ENCODE results near the gene METTL23.
"Not testable (repeated sequence)": the region's sequence is repeated elsewhere in the genome, so short reads cannot be mapped to it uniquely, and the experiment has no call there.

METTL23 gene

DNA sequence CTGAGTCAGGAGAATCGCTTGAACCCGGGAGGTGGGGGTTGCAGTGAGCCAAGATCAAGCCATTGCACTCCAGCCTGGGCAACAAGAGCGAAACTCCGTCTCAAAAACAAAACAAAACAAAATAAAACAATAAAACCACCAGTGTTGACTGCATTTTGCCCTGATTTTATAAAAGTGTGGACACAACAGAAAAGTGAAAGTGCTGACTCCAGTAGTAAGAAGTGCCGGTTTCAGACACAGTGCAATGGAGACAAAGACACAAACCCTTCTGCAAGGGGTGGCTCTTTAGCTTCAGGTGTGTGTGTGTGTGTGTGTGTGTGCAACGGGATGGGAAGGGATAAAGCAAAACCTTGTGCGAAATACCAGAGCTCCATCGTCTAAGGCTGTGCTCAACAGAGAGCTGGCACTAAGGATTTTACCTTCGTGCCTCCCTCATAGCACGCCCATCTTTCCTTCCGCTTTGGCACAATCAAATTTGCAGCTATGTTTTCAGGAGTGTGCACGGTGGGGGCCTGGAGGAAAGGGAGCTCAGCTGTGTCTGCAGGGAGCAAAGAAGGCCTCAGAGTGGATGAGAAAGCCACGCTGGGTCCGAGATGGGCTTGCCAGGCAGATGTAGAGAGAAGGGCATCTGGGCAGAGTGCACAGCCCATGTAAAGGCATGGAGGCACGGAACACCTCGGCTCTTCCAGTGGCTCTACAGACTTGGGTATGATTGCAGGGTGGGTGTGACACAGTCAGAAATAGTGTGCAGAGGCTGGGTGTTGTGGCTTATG is 31.4 kb upstream of the METTL23 start:
- no peak for DNase-seq (ENCODE audit: low read depth in 2 of 2)

DNA sequence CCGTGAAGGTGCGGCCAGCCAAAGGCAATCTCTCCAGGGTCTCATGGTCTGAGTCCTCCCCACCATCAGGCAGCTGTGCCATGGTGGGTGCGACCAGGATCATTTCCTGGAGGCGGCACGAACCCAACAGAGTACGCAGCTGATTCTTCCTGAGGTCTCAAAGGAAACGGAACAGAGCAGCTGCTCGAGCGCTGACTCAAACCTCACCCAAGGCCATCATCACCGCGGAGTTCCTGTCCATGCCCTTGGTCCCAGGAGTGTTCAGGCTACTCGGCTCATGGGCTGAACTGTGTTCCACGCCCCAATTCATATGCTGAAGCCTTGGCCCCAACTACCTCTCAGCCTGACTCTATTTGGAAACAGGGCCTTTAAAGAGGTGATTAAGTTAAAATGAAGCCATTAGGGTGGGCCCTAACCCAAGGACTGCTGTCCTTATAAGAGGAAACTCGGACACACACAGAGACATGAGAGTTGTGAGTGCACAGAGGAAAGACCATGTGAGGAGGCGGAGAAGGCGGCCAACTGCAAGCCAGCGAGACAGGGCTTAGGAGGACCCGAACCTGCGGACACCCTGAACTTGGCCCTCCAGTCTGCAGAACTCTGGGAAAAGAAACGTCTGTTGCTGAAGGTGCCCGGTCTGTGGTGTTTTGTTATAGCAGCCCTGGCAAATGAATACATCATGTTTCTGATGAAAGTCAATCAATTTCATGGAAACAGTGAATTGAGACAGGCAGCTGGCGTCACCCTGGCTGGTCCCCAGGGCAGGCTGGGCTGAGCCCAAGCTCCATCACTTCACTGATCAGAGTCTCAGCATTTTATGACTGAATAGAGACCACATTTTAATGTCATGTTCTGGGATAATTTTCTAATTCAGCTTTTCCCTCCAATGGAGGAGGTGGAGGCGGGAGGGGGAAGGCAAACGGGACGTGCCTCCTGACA is 29.6 kb upstream of the METTL23 start:
- DNase-seq (ENCODE audit: low read depth in 2 of 2), result no peak

DNA sequence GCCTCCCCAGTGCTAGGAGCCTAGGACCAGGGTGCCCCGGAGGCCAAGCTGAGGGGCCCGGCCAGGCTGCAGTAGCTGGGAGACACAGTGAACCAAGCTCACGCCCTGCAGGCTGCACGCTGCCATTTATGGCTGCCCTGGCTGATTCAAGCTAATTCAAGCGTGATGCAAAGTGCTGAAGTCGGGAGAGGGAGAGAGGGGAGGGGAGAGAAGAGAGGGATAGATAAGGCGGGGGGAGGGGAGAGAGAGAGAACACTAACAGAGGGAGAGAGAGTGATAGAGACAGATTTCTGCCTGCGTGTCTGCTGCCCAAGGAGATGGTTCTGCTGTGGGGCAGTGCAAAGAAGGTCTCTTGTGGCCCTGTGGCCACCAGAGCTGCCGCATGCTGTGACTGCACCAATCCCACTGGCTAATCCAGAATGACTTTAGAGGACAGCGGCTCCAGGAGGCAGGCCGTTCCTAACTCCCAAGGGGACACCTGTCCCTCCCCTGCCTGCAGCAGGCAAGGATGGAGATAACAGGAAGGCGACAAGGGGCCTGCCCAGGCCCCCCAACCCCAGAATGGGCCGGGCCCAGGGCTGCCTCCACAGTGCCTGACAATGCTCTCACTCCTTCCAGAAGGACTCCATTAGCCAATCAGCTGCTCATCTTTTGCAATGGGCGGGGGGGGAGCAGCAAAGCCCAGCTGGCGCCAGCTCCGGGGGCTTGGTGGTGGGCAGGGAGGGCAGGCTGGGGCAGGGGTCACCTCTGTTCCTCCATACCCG is 28.8 kb upstream of the METTL23 start:
- DNase-seq (ENCODE audit: low read depth in 2 of 2), result no peak

DNA sequence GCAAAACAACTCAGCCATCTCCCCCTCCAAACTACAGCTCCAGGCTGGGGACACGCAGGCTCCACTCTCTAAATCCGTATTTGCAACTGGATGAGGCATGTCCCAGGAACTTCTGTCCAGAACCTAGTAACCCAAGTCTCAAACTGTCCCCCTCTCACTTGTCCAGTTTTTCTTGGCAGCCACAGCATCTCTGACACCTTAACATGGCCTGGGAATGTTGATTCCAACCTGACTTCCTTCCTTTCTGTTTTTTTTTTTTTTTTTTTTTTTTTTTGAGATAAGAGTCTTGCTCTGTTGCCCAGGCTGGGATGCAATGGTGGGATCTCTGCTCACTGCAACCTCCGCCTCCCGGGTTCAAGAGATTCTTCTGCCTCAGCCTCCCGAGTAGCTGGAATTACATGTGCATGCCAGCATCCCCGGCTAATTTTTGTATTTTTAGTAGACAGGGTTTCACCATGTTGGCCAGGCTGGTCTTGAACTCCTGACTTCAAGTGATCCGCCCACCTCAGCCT is 28.1 kb upstream of the METTL23 start:
- not testable (repeated sequence) for DNase-seq (ENCODE audit: low read depth in 2 of 2)

DNA sequence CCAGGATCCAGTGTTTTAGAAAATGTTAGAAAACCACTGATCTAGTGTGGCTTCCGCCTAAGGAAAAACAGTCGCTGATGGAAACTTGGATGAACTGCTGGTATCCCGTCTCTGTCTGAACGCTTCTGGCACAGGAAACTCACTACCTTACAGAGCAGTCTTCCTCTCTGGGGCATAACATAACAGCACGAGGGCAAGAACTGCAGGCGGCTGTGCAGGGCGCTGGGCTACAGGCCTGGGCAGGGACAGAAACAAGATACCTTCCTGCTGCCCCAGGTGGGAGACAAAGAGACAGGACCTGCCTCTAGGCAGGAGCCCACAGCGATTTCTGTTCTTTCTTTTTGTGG is 26.4 kb upstream of the METTL23 start:
- no peak for DNase-seq (ENCODE audit: low read depth in 2 of 2)

DNA sequence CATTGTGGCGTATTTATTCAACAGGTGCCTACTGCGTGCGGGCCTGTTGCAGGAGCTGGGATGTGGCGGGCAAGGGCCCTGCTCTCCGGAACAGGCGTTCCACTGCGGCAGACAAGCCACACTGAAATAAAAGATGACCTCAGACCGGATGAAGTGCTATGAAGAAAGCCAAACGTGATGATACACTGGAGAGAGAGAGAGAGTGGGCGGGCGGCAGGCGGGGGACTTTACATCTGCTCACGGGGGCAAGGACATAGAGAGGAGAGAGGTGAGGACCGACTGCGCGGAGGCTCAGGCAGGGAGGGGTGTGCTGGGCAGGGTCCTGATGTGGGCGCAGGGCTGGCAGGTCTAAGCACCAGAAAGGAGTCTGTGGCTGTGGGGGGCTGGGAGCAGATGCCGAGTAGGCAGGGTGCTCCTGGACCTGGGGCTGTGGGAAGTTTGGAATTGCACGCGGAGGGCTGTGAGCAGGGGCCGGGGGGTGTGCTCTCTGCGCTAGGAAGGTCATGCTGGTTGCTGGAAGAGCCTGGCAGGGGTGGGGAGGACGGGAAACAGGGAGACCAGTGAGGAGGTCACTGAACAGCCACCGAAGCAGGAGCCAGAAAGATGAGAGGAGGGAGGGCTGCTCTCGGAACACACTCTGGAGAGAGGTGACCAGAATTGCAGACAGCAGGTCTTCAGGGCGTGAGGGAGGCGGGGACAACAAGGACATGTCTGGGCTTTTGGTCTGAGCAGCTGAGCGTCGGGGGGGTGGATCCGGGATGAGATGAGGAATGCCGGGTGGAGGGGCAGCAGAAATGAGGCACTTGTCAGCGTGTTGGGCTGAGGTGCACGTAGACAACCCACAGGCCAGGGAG is 25.8 kb upstream of the METTL23 start:
- DNase-seq (ENCODE audit: low read depth in 2 of 2), result no peak

DNA sequence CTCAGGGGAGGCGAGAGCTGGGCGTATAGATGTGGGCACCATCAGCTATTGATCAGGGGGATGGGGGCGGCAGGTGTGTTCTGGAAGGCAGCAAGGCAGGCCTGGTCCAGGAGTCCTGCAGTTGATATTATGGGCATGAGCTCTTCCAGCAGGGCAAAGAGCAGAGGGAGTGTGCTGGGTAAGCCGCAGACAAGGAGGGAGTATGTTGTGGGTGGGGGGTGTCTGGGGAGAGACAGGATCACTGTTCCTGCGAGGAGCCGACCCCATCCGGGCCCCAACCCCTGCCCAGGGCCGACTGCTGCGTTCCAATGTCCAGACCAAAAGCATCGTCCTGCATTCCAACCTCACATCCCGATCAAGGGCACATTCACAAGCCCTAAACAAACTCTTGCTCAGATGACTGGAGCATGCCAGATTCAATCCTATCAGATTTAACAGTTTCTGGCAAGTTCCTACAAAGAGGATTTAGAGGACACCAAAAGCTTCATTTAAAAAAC is 25.1 kb upstream of the METTL23 start:
- DNase-seq (ENCODE audit: low read depth in 2 of 2), result no peak

DNA sequence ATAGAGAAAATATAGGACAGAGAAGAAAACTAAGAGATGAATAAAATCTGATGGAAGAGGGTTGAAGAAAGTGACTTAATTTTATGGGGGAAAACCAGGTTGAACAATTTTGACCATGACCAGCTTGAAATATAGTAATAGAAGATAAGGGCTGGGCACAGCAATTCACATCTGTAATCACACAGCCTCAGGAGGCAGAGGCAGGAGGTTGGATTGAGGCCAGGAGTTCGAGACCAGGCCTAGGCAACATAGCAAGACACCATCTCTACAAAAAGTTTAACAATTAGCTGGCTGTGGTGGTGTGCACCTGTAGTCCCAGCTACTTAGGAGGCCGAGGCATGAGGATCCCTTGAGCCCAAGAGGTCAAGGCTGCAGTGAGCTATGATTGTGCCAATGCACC is 24.6 kb upstream of the METTL23 start:
- no peak for DNase-seq (ENCODE audit: low read depth in 2 of 2)

DNA sequence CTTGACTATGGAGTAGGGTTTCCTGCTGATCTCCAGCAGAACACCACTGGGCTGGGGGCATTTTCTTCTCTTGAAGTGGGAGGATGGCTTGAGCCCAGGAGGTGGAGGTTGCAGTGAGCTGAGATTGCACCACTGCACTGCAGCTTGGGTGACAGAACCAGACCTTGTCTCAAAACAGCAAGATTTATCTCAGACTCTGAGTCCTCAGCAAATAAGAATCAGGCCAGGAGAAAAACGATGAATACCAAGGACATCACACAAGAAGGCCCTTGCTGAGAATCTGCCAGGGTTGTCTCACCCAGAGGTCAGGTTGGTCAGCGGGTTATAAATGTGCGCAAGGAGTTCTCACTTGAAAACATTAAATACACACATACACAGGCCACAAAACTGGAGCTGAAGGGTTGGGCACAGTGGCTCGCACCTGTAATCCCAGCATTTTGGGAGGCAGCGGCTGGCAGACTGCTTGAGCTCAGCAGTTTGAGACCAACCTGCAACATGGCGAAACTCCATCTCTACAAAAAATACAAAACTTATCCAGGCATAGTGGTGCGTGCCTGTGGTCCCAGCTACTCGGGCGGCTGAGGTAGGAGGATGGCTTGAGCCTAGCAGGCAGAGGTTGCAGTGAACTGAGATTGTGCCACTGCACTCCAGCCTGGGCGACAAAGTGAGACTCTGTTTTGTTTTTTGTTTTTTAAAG is 23.6 kb upstream of the METTL23 start:
- DNase-seq (ENCODE audit: low read depth in 2 of 2), result no peak

DNA sequence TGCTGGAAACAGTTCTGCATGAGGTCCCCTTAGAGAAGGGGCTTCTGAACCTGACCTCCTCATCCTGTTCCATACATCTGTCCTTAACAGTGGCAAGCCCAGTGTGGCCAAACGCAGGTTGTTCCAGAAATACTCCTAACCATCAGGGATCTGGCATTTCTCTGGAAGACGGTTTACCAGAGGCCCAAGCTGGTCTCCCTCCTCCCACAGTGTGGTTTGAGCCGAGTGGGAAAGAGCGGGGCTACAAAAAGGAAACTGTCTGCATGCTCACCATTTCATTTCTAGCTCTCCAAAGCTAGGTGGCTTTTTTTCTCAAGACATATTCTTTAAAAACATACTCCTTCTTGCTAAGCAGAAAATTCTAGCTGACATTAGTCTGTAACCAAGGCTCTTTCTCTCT is 21.8 kb upstream of the METTL23 start:
- no peak for DNase-seq (ENCODE audit: low read depth in 2 of 2)

DNA sequence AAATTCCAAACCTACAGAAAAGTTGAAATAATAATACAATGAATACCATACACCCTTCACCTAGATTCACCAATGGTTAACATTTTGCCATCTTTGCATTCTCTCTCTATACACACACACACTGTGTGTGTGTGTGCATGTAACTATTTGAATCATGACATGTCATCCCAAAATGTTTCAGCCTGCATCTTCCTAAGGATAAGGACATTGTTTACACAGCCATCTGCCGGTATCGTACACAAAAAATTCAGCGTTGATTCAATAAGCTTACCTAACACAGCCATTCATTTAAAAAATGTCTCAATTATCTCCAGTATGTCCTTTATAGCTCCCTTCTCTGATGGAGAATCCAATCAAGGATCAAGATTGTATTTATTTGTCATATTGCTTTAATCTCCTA is 19.8 kb upstream of the METTL23 start:
- no peak for DNase-seq (ENCODE audit: low read depth in 2 of 2)

DNA sequence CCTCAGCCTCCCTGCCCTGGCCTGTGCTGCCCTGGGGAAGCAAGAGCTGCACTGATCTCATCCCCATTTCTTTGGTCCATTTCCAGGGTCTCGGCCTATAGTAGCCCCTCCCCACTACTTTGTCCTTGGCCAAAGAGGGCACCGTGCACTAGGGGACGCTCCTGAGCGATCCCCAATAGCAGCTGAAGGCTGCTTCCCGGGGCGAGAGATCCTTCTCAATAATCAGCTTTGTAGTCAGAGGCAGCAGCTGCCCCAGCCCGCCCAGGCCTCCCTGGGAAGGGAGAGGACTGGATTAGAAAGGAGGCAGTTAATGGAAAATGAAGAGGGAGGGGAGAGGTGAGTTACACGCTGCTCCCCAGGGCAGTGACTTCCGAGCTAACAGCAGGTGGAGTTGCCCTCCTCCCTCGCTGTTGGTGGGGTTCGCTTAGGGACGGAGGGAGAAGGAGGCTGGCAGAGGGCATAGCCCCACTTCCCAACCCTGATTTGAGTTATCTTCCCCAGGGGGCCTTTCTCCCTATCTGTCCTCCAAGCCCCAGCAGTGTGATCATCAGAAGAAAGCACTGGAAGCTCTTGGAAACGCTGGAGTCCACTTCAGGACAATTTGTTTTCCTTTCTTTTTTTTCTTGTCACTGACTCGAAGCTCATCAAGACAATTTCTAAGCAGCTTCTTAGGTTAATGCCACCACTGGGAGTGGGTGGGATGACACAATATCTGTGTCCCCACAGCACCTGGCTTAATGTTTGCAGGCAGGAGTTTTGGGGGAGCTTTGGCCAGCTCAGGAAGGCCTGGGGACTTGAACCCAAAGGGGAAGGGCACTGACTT is 18.4 kb upstream of the METTL23 start:
- DNase-seq (ENCODE audit: low read depth in 2 of 2), result no peak

DNA sequence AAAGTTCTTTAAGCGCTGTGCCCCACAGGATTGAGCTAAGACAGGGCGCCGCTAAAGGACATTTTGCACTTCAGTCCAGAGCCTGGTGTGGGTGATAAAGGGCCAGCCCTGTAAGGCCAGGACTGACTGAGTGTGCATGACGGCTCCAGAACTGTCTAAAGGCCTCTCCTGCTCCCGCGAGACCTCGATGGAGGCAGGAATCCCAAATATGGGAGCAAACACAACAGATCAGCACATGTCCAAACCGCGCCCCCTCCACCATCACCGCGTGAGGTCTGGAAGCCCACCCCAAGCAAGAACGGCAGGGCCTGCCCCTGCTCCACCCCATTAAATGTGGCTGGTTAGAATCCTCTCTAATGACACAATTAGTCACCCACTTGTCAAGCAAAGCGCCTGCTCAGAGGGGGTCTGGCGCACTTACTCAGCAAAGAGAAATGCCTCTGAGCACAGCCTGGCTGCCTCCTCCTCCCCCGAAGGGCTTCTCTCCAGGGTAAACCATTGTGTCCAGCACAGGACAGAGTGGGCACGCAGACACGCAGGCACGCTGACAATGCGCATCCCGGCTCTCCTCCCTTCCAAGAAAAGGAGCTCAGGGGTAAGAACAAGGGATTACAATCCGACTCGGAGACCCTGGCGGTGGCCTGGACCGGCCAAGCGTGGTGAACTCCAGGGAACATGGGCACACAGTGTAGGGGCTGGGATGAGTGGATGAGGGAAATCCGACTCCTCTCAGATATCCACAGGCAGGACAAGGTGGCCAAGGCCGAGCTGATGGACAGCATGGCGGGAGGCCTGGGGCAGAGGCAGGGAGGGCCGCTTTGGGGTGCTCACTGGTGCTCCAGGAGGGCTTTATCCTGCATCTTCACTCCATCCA is 17.3 kb upstream of the METTL23 start:
- DNase-seq (ENCODE audit: low read depth in 2 of 2), result no peak

DNA sequence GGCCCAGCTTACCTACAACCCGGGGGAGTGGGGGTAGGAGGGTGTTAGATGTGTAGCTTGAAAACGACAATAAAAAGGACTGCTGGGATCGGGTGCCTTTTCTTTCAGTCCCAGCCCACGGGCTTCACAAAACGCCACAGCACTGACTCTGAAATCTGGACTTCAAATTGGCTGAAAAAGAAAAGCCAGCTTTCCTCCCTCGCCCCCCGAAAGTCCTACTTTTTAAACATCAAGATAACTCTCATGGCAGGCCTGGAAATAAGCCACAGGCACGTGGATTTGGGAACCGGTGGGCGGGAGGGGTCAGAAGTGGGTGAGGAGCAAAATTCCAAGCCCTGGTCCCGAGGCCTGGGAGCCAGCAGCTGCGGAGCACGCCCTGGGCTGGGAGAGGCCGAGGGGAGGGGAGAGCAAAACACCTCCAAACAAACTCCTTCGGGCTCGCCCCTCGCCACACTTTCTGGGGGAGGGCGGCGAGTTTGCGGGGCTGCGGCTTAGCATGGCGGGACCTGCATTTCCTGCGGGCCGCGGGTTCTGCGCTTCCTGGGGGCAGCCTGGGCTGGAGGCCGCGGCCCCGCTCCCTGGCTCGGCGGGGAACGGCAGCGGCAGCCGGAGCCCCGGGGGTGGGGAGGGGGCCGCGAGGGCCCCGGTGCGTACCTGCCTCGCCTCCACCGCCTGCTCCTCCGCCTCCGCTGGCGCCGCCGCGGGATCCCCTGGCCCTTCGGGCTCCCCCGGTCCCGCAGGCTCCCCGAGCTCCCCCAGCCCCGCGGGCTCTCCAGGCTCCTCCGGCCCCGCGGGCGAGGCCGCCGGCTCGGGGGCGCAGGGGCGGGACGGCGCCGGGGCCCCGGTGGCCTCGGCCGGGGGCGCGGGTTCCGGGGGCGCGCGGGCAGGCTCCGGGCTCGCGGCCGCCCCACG is 16.4 kb upstream of the METTL23 start:
- not testable (repeated sequence) for DNase-seq (ENCODE audit: low read depth in 2 of 2)

DNA sequence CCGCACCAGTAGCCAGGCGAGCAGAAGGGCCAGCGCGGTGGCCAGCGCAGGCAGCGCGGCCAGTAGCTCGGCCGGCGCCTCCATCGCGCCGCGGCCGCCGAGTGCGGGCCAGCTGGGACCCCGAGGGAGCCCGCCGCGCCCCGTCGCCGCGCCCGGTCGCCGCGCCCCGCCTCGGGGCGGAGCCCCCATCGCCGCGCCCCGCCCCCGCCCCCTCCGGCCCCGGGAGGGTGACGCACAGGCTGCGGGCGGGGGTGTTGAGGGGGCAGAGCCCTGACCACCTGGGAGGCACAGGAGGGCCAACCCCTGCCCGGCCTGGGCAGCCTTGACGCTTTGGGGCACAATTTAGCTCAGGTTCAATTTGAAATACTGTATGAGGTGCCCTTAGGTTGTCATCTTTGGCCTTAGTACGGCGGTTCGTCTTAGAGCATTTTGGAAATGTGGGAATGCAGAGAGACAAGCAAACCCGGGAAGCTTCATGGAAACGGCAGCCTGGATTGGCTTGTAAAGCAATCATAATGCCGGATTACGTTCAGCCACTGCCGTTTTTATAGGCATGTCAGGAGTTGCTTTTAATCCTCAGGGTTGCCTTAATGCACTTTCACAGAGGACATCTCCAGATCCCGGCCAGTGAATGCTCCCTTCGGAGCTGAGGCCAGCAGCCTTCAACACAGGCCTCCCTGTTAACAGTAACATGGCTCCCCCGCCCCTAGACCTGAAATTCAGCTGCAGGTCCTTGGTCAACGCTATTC is 15.6 kb upstream of the METTL23 start, which contains the start of gene MXRA7:
MXRA7 (minus strand) TSS at position 103 of the 749 bp plus-strand sequence; CDS start at position 84, 19 bp downstream.
- peak in 1 of 2 donors; percentile 45 for DNase-seq (ENCODE audit: low read depth in 2 of 2)

DNA sequence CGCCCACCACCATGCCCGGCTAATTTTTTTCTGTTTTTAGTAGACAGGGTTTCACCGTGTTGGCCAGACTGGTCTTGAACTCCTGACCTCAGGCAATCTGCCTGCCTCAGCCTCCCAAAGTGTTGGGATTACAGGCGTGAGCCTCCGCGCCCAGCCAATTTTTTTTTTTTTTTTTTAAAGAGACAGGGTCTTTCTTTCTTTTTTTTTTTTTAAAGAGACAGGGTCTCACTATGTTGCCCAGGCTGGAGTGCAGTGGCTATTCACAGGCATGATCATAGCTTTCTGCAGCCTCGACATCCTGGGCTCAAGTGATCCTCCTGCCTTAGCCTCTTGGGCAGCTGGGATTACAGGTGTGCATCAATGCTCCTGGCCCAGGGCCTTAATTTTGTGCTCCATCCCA is 14.3 kb upstream of the METTL23 start:
- not testable (repeated sequence) for DNase-seq (ENCODE audit: low read depth in 2 of 2)
